ENCODE measurements around the gene ITGB7. TPM values are rescaled to one million over a fixed set of nuclear protein-coding genes. Genes with fewer than 3 reads are reported as not detected.
A peak's percentile ranks its signal among the peaks of the same experiment; 100 is the strongest.

Gene ITGB7
- total RNA-seq, 1 donor from 2014 or later: not detected

DNA sequence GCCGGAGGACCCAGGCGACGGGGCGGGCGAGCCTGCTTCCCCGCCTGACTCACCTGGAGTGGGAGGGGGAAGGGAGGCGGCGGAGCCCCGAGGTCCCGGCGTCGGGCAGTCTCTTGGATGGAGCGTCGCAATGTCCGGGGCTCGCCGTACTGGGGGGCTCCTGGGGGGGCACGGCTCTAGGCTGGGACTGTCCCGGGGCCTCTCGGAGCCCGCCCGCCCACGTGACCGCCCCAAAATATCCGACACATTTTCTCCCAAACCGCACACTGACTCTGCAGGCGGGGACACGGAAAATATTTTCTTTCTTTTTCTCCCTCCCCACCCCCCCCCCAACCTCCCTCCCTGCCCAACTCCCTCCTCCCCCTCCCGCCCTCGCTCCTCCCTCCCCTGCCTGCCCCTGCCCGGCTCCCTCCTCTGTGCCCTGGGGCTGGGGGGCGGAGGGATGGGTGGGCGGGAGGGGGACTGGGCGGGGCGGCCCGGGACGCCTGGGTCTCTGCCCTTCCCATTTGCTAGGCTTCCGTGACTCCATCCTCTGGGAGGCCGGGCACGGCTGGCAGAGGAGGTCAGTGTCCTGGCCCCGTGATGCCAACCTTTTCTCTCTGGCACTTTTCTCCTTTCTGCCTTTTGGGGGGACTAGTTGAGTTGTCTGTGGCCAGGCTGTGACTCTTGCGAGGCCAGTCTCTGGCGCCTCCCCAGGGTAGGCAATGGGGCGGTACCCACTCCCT, 25.0 kb upstream of the ITGB7 start, which contains the start of gene RARG:
TSS of gene RARG (minus strand) at position 289 of the 725 bp plus-strand sequence. CDS start 4,664 bp downstream, outside the sequence.
- DNase-seq (ENCODE audit: low read depth in 2 of 2): no peak

DNA sequence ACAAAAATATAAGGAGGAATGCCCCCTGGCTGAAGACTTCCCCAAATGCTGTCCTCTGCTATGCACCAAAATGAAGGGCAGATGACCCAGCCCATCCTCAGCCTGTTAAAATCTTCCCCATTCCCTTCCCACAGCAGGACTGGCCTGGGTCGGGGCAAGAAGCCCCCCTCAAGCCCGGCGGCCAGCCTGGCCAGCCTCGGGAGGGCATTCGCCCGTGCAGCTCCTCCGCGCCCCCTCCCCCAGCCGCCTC, 24.5 kb upstream of the ITGB7 start:
- DNase-seq (ENCODE audit: low read depth in 2 of 2): no peak

DNA sequence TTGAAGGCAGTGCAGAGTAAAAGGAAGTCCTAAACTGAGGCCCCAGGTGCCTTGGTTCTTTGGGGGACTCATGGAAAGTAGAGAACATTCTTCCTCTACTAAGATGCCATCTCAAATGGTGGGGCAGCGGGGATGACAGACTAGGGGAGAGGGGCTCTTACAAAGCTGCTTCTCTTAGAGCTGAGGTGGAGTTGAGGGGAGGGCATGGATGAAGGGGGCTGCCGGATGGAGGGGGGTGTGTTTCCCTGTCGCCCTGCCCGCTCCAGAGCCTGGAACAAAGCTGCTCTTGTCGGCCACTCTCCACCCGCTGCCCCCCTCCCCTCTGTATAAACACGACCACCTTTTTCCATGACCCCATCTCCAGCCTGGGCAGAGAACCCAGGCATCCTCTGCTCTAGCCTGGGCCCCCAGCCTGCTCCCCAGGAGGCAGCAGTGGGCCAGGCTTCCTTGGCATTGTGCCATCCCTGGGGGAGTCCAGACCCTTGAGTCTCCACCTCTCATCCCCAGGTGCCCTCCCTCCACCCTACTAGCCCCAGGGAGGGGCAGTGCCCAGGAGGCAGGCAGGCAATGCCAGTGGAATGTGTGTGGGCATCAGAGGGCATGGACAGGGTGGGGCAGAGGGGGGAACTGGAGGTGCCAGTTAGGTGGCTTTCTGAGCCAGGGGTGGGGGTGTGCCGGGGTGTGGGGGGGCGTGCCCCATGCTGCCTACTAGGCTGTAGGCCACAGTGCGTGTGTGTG, 23.2 kb upstream of the ITGB7 start:
- DNase-seq (ENCODE audit: low read depth in 2 of 2): no peak

DNA sequence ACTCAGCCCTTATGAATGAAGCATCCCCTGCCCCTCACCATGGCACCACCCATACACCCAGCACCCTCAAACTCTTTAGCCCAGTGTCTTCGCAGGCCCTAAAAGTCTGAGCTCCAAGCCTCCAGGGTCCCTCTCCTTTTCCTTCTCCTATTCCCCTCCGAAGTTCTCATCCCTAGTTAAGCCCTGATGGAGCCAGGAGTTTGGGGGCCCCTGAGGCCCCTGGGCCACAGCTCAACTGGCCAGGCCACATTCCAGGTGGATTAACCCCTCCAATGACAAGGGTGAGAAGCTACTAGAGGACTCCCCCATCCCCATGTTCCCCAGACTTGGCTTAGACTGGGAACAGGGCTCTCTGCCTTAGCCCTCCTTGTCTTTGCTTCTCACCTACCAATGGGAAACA, 22.4 kb upstream of the ITGB7 start:
- DNase-seq (ENCODE audit: low read depth in 2 of 2): no peak

DNA sequence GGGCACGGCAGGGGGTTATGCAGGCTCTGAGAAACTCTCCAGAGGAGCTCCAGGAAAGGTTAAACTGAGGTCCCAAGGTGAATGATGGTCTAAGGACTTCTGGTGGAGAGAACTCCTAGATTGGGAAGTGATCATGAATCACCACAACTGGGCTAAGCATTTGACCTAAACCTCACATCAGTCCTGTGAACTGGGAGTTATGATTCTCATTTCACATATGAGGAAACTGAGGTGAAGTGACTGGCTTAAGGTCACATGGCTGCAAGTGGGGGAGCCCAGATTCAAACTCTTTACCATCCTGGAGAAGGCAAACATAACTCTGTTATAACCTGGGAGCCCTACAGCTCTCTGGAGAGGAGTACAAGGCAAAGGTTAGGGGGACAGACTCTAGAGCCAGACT, 20.8 kb upstream of the ITGB7 start:
- DNase-seq (ENCODE audit: low read depth in 2 of 2): no peak

DNA sequence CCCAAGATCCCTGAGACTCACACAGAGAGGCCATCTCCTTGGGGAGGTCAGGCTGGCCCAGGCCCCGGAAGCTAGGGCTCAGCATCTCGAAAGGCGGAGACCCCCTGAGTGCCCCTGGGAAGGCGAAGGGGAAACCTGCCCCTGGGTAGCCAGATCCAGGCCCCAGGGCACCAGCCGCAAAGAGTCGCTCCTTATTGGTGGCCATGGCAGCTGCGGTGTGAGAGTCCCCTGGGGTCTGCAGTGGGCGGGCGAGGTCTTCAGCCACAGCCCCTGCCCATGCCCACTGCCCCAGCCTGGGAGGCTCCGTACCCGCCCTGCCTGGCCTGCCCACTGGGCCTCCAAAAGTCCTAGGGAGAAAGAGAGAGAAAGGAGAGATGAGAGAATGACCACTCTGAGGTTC, 20.3 kb upstream of the ITGB7 start:
- DNase-seq (ENCODE audit: low read depth in 2 of 2): no peak

DNA sequence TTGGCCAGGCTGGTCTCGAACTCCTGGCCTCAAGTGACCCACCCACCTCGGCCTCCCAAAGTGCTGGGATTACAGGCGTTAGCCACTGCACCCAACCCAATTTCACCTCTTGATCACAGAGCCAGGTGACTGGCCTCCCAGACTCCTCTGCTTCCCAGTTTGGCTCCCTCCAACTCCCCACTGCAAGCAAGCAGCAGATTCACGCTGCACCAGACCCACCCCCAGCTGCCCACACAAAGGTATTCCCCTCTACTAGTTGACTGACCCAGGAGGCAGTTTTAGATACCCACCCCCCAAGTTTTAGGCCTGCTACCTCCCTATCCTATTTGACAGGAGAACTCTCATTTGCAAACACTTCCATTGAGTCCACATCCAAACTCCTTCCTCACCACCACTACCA, 19.8 kb upstream of the ITGB7 start:
- no peak for DNase-seq (ENCODE audit: low read depth in 2 of 2)

DNA sequence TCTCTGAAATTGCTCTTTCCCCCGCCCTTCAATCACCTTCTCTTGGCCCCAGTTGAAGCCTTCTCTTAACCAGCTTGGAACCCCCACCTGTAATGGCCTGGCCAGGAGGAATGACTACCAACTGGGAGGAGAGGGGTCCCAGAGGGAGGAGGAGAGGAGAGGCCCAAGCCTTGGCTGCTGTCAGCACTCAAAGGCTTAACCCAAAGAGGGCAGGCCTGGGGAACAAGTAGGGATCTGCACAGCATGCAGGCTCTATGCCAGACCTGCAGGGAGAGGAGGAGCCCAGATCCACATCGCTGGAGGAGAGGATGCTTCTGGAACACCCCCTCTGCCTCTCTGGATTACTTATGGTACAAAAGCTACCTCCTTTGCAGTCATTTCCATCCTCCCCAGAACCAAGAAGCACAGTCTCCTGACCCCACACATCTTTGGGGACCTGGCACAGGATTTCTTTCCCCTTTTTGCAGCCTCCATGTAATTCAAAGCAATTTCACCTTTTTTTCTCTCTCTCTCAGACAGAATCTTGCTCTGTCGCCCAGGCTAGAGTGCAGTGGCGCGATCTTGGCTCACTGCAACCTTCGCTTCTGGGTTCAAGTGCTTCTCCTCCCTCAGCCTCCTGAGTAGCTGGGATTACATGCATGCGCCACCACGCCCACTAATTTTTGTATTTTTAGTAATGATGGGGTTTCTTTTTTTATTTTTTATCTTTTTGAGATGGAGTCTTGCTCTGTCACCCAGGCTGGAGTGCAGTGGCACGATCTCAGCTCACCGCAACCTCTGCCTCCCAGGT, 18.8 kb upstream of the ITGB7 start:
- DNase-seq (ENCODE audit: low read depth in 2 of 2): no peak

DNA sequence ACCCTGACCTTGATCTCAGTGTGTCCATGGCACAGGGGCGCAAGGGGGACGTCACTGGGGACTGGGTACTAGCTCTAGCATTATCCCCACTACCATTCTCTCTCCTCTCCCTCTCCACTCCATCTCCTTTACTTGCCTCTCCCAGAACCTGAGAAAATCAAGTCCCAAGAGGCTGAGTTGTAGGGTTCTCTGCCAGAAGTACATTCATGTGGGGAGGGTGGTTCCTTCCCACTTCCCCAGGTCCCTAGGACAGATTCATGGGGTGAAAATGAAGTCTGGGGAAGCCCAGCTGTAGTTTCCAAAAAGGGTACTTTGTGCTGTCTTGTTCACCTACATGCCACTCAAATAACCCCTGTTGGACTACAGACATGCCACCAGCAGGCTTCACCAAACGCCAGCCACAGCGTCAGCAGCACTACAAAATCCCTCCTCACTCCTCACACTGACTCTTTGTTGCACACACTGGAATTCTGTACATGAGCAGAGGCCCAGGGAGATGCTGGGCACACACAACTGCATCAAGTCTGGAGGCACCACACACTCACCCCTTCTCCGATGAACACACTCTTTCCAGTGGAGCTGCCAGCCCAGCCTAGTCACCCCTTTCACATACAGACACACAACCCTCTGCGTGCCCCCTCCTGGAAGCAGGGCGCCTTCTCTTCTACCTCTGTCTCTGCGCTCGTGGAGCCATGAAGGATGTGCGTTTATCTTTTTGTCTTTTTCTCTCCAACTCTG, 18.0 kb upstream of the ITGB7 start:
- no peak for DNase-seq (ENCODE audit: low read depth in 2 of 2)

DNA sequence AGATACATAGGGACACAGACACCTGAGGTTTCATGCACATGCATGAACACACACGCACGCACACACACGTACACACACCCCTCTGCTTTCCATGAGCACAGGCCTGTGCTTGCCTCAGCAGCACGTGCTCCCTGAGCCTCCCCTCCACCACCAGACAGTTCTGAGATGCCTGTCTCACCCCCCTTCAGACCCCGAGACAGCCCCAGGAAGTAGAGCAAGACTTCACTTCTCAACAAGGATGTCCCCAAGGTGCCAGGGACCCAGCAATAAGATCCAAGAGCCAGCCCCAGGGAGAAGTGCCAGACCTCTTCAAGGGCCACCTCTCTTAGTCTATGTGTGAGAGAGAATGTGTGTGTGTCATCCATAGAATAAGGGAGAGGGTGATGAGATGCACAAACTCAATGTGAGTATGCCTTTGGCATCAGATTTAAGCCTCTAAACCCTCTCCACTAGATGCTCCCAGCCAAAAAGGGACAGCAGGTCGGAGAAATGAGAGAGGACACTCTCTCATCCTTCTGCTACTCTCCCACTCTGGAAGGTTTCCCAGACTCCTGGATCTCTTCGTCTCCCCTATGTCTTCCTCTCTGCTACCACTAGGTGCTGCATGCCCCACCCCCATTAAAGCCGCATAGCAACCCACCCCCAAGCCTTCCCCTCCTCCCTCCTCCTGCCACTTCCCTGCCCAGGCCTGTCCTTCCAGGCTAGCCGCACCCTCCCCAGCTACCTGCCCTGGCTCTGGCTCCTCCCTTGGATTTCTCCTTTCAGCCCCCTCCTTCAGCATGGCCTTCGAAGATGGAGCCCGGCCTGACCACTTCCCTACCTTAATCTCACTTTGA, 17.2 kb upstream of the ITGB7 start:
- DNase-seq (ENCODE audit: low read depth in 2 of 2): no peak

DNA sequence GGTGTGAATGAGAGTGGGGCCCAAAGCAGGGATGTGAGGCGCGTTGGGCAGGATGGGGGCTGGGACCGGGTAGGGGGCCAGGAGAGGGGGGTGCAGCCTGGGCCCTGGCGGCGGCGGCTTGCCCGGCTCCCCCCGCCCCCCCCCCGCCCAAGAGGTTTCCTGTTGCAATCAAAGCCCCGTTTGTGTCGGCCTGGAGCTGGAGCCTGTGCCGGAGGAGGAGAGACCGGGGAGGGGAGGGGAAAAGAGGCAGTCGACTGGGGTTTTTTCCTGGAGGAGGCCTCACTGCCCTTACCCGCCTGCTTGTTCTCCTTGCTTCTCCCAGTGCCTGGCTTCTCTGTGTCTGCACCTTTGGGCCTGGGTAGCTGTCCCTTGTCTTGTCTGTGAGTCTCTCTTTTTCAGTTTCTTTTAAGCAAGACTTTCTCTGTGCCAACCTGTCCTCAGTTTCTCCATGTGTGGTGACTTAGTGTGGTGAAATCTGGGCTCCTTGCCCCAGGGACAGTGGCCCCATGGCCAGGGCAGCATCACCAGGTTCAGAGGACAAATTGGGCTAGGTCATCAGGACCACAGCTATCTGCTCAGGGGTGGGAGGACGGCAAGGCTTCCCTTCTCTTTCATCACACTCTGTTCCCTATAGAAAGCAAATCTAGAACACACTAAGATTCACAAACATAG, 16.5 kb upstream of the ITGB7 start:
- DNase-seq (ENCODE audit: low read depth in 2 of 2): peak in 1 of 2 donors; percentile 56

DNA sequence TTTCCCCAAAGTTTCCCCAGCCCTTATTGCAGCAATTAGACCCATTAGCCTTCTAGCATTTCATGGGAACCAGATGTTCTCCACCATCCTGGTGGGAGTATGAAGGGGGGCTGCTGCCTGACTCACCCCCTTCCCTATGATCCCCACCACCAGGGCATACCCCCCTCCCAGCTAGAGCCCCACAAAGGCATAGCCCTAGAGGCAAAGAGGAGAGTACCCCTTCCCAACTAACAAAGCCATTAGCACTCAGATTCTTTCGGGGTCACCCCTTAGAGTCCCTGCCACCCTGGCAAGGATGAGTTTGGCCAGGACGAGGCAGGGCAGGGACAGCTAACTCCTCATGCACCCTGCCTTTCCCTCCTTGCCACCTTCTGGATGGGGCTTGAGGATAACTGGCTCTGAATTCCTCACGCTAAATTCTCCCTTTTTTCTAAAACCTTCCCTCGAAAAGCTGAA, 15.8 kb upstream of the ITGB7 start:
- no peak for DNase-seq (ENCODE audit: low read depth in 2 of 2)

DNA sequence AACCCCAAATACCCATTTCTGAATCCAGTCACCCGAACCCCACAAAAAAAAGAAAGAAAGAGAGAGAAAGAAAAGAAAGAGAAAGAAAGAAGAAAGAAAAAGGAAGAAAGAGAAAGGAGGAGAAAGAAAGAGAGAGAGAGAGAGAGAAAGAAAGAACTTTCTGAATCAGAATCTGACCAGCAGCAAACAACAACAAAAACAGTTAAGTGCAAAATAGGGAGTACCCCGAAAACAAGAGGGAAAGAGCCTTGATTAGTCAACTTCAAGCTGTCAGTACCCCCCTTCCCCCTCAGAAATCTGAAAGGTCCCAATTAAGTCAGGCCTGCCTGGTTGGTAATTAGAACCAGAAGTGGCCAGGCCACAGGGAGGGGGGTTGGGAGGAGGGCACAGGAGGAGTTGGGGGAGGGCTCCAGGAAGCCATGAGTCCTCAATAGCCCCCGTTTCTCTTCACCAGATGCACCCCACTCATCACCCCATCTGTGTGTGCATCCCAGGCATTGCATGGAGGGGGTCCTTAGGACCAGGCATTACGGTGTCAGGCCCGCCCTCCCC, 15.2 kb upstream of the ITGB7 start:
- no peak for DNase-seq (ENCODE audit: low read depth in 2 of 2)

DNA sequence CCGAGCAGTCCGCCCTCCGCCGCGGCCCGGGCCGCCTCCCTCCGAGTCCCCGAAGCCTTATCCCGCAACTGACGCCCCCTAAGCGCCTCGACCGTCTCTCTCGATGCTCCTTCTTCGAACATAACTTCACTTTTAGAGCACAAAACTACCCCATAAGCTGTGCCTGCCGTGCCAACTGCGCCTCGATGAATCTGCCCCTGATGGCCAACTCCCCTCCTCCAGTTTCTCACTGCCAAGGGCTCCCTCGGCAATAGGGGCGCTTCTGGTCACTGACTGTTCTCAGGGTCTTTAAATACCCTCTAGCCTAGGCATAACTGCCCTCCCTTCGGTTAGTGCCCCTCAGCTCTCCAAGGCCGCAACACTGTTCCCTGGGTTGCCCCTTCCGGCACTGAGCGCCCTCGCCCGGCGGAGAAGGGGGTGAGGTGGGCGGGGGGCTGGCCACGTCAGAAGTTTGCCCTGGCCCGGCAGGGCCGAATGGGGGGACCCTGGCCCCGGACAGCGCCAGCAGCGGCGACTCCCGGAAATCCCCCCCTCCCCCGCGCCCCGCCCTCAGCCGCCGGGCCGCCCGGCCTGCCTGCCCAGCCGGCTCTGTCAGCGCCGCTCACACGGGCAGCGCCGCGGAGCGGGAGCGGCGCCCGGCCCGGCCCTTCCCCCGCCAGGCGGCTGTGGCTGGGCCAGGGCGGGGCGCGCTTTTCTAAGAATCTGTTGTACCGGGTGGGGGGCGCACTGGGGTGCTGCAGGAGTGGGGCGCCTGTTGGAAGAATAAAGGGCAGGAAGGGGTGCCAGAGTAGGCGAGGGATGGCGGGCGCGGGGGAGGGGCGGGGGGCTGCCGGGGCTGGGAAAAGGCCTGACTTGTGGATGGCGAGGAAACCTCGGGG, 14.4 kb upstream of the ITGB7 start:
- peak in 1 of 2 donors; percentile 76 for DNase-seq (ENCODE audit: low read depth in 2 of 2)

DNA sequence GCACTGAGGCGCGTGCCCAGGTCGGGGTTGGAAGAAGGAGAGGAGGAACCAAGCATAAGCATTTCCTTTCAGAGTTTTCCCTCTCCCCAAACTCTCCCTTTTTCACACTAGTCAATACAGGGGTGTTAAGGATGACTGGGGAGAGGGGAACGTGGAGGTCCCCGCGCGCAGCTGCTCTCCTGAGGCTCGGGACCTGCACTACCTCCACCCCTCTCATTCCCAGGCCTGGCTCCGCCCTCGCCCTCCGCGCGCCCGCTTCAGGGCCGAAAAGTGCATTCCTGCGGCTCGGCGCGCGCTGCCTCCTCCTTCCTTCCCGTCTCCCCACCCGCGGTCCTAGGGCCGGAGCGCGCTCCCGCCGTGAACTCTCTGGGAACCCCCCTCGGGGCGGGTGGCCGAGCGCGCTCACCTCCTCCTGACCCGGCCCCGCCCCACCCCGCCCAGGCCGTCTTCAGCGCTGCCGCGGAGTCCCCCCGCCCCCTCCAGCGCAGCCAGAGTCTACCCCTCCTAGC, 13.7 kb upstream of the ITGB7 start:
- peak; percentile 41 to 90 for DNase-seq (ENCODE audit: low read depth in 2 of 2)

DNA sequence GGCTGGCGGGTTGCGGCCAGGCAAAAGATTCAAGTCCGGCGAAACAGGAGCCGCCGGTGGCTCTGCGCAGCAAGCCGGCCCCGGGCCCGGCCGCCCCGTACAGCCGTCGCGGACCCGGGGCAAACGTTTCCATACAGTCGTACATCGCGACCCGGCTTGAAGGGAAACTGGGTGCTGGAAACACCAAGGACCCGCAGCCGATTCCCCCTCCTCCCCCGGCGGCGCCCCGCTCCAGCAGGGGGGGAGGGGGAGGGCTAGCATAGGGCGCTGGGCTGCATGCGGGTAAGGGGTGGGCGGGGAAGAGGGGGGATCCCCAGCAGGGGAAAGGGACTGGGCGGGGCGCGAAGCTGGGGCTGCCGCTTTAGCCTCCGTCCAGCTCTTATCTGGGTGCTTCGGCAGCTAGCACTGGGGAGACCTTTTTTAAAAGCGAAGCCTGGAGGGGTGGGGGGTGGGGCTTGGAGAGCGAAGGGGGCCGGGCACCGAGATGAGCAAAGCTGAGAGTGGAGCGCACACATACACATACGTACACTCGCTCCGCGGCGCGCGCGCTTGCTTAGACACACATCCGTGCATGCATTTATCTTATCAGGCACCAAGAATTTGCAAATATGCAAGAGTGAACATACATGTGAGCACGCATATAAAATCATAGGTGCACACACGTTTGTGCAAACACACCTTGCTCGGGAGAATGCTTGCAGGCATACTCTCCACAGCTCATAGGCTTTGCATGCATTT, 13.1 kb upstream of the ITGB7 start:
- peak in 1 of 2 donors; percentile 79 for DNase-seq (ENCODE audit: low read depth in 2 of 2)

DNA sequence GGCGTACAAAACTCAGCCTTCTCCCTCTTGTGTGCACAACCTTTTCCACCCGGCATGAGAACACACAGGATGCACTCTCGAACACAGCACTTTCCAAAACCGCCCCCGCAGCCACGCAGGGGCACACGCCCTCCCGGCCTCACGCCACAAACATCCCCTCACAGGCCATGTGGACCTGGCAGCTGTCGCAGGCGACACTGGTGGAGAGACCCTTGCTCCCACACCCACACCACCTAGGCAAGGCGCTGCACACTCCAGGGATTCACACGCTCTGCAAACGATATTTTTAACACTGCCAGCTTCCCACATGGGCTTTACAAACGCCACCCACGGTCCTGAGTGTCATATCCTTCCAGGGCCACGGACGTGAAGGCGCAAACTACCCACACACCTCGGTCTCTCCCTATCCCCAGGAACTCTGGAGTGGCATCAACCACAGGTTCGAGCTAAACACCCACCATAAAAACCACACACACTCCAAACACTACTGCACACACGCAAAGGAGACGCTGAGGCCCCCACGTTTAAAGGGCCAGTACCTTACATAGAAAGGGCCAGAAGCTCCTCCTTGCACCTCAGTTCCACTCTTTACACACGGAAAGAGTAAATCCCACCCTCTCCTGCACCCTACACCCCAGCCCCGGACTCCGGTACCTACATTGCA, 12.4 kb upstream of the ITGB7 start:
- peak in 1 of 2 donors; percentile 48 for DNase-seq (ENCODE audit: low read depth in 2 of 2)
